ENCODE results near the gene SHANK3.
"Not testable (repeated sequence)": the region's sequence is repeated elsewhere in the genome, so short reads cannot be mapped to it uniquely, and the experiment has no call there.

SHANK3 gene

GRCh38 chr22:50653256-50653655 is 19.4 kb upstream of the SHANK3 start:
- DNase-seq (ENCODE audit: low spot score): no peak

GRCh38 chr22:50654664-50655063 is 18.0 kb upstream of the SHANK3 start:
- not testable (repeated sequence) for DNase-seq (ENCODE audit: low spot score)

- no peak for DNase-seq (ENCODE audit: low spot score)
Measured at GRCh38 chr22:50656122-50657070, 16.2 kb upstream of the SHANK3 start.

- DNase-seq (ENCODE audit: low spot score): no peak
Measured at GRCh38 chr22:50657925-50658324, 14.7 kb upstream of the SHANK3 start.

- DNase-seq (ENCODE audit: low spot score): not testable (repeated sequence)
Measured at GRCh38 chr22:50659711-50660110, 12.9 kb upstream of the SHANK3 start.

- no peak for DNase-seq (ENCODE audit: low spot score)
Measured at GRCh38 chr22:50660306-50660705, 12.3 kb upstream of the SHANK3 start.

- no peak for DNase-seq (ENCODE audit: low spot score)
Measured at GRCh38 chr22:50665212-50665611, 7.4 kb upstream of the SHANK3 start.

- no peak for DNase-seq (ENCODE audit: low spot score)
Measured at GRCh38 chr22:50665738-50666137, 6.9 kb upstream of the SHANK3 start.

- no peak for DNase-seq (ENCODE audit: low spot score)
Measured at GRCh38 chr22:50670513-50670912, 2.1 kb upstream of the SHANK3 start.

- DNase-seq (ENCODE audit: low spot score): no peak
Measured at GRCh38 chr22:50670914-50671538, 1.6 kb upstream of the SHANK3 start.

- DNase-seq (ENCODE audit: low spot score): no peak
Measured at GRCh38 chr22:50671641-50672040, 982 bp upstream of the SHANK3 start.

- DNase-seq (ENCODE audit: low spot score): no peak
Measured at GRCh38 chr22:50672041-50672440, 582 bp upstream of the SHANK3 start.

- DNase-seq (ENCODE audit: low spot score): no peak
Measured at GRCh38 chr22:50673231-50674129, 857 bp downstream of the SHANK3 start.

GRCh38 chr22:50674130-50674500 is 1.5 kb downstream of the SHANK3 start:
- no peak for DNase-seq (ENCODE audit: low spot score)

GRCh38 chr22:50674606-50675552 is 2.3 kb downstream of the SHANK3 start:
- no peak for DNase-seq (ENCODE audit: low spot score)

GRCh38 chr22:50675553-50676179 is 3.0 kb downstream of the SHANK3 start:
- no peak for DNase-seq (ENCODE audit: low spot score)

- no peak for DNase-seq (ENCODE audit: low spot score)
Measured at GRCh38 chr22:50676180-50676636, 3.6 kb downstream of the SHANK3 start.

GRCh38 chr22:50676661-50677492 is 4.3 kb downstream of the SHANK3 start:
- DNase-seq (ENCODE audit: low spot score): no peak

- no peak for DNase-seq (ENCODE audit: low spot score)
Measured at GRCh38 chr22:50677493-50678217, 5.0 kb downstream of the SHANK3 start.
